Upper lobe of right lung (tissue), 1 donor: ENCODE results near the gene GPX5. TPM values are rescaled to one million over a fixed set of nuclear protein-coding genes. Genes with fewer than 3 reads are reported as not detected.
A peak's percentile ranks its signal among the peaks of the same experiment; 100 is the strongest.

Experiments used
- ATAC-seq: fragments of 200-7000 bp; cut with Tn5 transposase; one replicate; pipeline ENCODE4 v1.9.1; 2020; ENCODE audit warnings: mild to moderate bottlenecking, moderate library complexity
- DNase-seq: peaks from one replicate; pipeline ENCODE4 v3.0.0-alpha.2; 2020
- H3K27ac ChIP-seq: fragments of 200-600 bp; one replicate; pipeline ENCODE4 v1.8.0; 2022
- H3K27me3 ChIP-seq: fragments of 200-600 bp; one replicate; pipeline ENCODE4 v1.8.0; 2022; ENCODE audit warnings: mild to moderate bottlenecking
- H3K36me3 ChIP-seq: fragments of 200-600 bp; one replicate; pipeline ENCODE4 v1.8.0; 2022
- H3K4me1 ChIP-seq: fragments of 200-600 bp; one replicate; pipeline ENCODE4 v1.8.0; 2022
- H3K4me3 ChIP-seq: fragments of 200-600 bp; one replicate; pipeline ENCODE4 v1.8.0; 2022; ENCODE audit warnings: mild to moderate bottlenecking
- H3K9me3 ChIP-seq: fragments of 200-600 bp; one replicate; pipeline ENCODE4 v1.8.0; 2022
- intact Hi-C: fragments of 100-400 bp; cut with DNase I; formaldehyde crosslinking; loops from one replicate; pipeline ENCODE4 v1.11.0; 2022
- total RNA-seq: library from RNA; stranded (reverse); fragmentation: NEBNext Ultra II Directional; extraction: Animal tissue kit (Norgen Biotek cat#: 25700); gene quantifications from one replicate; pipeline ENCODE4 v1.2.1, GENCODE V29; 2021
- TF ChIP-seq, protein P1 (sequence below): fragments of 200-600 bp; IDR thresholded peaks from one replicate; pipeline ENCODE4 v1.8.0; 2022; ENCODE audit warnings: antibody characterized with exemption
- donor health status: DM: no; HTN: yes; CAD: no; lungs with severe emphysema.

The GPX5 gene
- total RNA-seq, 1 donor from 2014 or later: not detected

GRCh38 chr6:28486988-28487742, 38.5 kb upstream of the GPX5 start:
- no peaks in the 10 kb centered on the region for H3K36me3 ChIP-seq
- intact Hi-C loops: no loop called here
- H3K4me3 ChIP-seq: no peak overlapping the region
- no peak overlapping the region for H3K27ac ChIP-seq
- DNase-seq (no peak), ATAC-seq (no peak)
- H3K27me3 ChIP-seq: peaks cover 19% of the 10 kb centered on the region
- H3K9me3 ChIP-seq: no peaks in the 10 kb centered on the region
- TF ChIP-seq, protein P1, sequence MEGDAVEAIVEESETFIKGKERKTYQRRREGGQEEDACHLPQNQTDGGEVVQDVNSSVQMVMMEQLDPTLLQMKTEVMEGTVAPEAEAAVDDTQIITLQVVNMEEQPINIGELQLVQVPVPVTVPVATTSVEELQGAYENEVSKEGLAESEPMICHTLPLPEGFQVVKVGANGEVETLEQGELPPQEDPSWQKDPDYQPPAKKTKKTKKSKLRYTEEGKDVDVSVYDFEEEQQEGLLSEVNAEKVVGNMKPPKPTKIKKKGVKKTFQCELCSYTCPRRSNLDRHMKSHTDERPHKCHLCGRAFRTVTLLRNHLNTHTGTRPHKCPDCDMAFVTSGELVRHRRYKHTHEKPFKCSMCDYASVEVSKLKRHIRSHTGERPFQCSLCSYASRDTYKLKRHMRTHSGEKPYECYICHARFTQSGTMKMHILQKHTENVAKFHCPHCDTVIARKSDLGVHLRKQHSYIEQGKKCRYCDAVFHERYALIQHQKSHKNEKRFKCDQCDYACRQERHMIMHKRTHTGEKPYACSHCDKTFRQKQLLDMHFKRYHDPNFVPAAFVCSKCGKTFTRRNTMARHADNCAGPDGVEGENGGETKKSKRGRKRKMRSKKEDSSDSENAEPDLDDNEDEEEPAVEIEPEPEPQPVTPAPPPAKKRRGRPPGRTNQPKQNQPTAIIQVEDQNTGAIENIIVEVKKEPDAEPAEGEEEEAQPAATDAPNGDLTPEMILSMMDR: no peak
- no peaks in the 10 kb centered on the region for H3K4me1 ChIP-seq

GRCh38 chr6:28488916-28489365, 36.7 kb upstream of the GPX5 start:
- H3K27me3 ChIP-seq: peaks cover 12% of the 10 kb centered on the region
- H3K27ac ChIP-seq: peak overlapping the region; percentile 72
- TF ChIP-seq, protein P1: no peak
- DNase-seq (no peak), ATAC-seq (no peak)
- no peaks in the 10 kb centered on the region for H3K9me3 ChIP-seq
- H3K36me3 ChIP-seq: no peaks in the 10 kb centered on the region
- intact Hi-C loops: no loop called here
- peak overlapping the region; percentile 47 for H3K4me3 ChIP-seq
- H3K4me1 ChIP-seq: no peaks in the 10 kb centered on the region

GRCh38 chr6:28489366-28490204, 36.1 kb upstream of the GPX5 start:
- no peaks in the 10 kb centered on the region for H3K4me1 ChIP-seq
- peaks cover 12% of the 10 kb centered on the region for H3K27me3 ChIP-seq
- peak; percentile 90 for DNase-seq
- H3K9me3 ChIP-seq: no peaks in the 10 kb centered on the region
- ATAC-seq: peak; percentile 98
- H3K36me3 ChIP-seq: no peaks in the 10 kb centered on the region
- H3K27ac ChIP-seq: peak overlapping the region; percentile 72
- peak overlapping the region; percentile 47 for H3K4me3 ChIP-seq
- intact Hi-C loops: no loop called here
- TF ChIP-seq, protein P1: no peak

GRCh38 chr6:28490205-28490890, 35.3 kb upstream of the GPX5 start:
- H3K36me3 ChIP-seq: no peaks in the 10 kb centered on the region
- no peaks in the 10 kb centered on the region for H3K9me3 ChIP-seq
- ATAC-seq: peak; percentile 29
- peaks cover 12% of the 10 kb centered on the region for H3K27me3 ChIP-seq
- TF ChIP-seq, protein P1: no peak
- peak overlapping the region; percentile 47 for H3K4me3 ChIP-seq
- intact Hi-C loops: no loop called here
- H3K4me1 ChIP-seq: no peaks in the 10 kb centered on the region
- H3K27ac ChIP-seq: peak overlapping the region; percentile 72
- no peak for DNase-seq

- Histone ChIP-seq H3K27me3 (peaks cover 12% of the 10 kb centered on the region), H3K36me3 (no peaks in the 10 kb centered on the region), H3K9me3 (no peaks in the 10 kb centered on the region), H3K4me1 (no peaks in the 10 kb centered on the region), H3K27ac (no peak overlapping the region), H3K4me3 (no peak overlapping the region)
- DNase-seq (no peak), ATAC-seq (no peak)
- TF ChIP-seq, protein P1: no peak
- intact Hi-C loops: no loop called here
Observed at GRCh38 chr6:28491984-28492317, 33.7 kb upstream of the GPX5 start.
